GM10248 (cell line): ENCODE measurements around the gene MS4A5.

Experiments used
- CTCF ChIA-PET: fragments of 300-600 bp; sonication (Branson Sonifier 250); formaldehyde crosslinking; extraction: SDS; loops from one replicate; lab custom pipeline; 2021; ENCODE audit warnings: antibody characterized with exemption; lab: Yijun Ruan, JAX
- POLR2A ChIA-PET: fragments of 350-650 bp; sonication (Branson Sonifier 250); formaldehyde crosslinking; extraction: SDS; loops from one replicate; lab custom pipeline; 2020; ENCODE audit warnings: antibody characterized with exemption; lab: Yijun Ruan, JAX
- DNase-seq: peaks from one replicate; pipeline ENCODE4 v3.0.0; 2012; ENCODE audit errors: extremely low spot score
- CTCF ChIP-seq: IDR thresholded peaks from 2 replicates; pipeline ENCODE4 v1.5.1; 2012; ENCODE audit warnings: mild to moderate bottlenecking, low read depth; ENCODE audit errors: extremely low read depth, missing control alignments, control extremely low read depth

Gene MS4A5

DNA sequence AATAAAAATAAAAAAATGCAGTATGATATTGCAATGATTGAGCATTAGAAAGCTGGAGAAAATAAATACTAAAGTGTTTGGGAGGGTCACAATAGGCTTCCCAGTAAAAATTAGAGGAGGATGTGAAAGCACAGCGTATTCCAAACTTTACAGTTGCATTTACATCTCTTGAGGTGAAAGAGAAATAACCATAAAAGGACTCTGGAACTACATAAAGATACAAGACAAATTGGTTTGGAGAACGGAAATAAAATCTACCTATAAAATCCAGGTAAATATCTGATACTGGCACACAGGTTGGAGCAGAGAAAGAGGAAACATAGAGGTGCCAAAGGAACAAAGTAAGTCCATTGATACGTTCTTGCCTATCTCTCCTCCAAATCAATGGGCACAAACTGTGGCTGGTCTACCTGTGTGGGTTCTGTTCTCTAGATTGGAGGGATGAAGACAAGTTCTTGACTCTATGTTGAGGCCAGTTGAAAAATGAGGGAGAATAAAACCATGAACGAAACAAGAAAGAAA, 63.2 kb downstream of the MS4A5 start, which contains the start of gene MS4A12:
TSS of gene MS4A12 (plus strand) at position 291 of the 522 bp plus-strand sequence. CDS start 4,541 bp downstream, outside the sequence.
- CTCF ChIA-PET = no interaction called here
- DNase-seq = no peak
- TF ChIP-seq CTCF = no peak
- POLR2A ChIA-PET = no interaction called here

GRCh38 chr11:60493454-60493853, 64.1 kb downstream of the MS4A5 start:
- POLR2A ChIA-PET = no interaction called here

More at GRCh38 chr11:60493454-60493853, 64.1 kb downstream of the MS4A5 start:
- no peak for DNase-seq
- CTCF ChIA-PET = interaction anchor here (1.2 kb wide), 1 partner anchor 447 kb away, joined by 3 read pairs; no protein-coding TSS in a partner anchor
- no peak for TF ChIP-seq CTCF
